ENCODE data around the gene SYS1.
"Not testable (repeated sequence)": the region's sequence is repeated elsewhere in the genome, so short reads cannot be mapped to it uniquely, and the experiment has no call there.

SYS1 gene

DNA sequence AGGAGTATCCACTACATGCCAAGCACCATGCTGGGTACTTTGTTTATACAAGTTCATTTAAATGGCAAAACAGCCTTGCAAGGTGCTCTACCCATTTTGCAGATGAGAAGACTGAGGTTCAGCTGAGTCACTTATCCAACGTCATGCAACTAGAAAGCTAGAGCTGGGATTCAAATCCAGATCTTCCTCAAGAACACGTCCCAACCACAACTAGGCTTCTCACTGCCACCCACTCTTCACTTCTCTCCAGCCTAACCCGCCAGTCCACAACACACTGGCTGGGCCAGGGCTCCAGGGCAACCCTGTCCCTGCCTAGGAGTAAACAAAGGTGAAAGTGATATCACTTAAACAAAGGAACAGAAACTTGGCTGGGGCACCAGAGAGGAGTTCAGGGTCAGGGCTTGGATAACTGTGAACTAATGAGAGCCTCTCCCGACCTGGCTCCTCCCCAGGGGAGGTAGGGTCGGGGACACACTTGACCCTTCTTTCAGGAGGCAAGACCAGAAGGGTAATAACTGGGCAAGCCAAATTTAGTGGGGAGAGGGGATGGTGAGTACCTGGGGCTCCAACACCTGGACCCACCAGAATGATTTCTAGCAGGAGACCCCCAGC lies 22.6 kb upstream of the SYS1 start:
- no peak for DNase-seq

DNA sequence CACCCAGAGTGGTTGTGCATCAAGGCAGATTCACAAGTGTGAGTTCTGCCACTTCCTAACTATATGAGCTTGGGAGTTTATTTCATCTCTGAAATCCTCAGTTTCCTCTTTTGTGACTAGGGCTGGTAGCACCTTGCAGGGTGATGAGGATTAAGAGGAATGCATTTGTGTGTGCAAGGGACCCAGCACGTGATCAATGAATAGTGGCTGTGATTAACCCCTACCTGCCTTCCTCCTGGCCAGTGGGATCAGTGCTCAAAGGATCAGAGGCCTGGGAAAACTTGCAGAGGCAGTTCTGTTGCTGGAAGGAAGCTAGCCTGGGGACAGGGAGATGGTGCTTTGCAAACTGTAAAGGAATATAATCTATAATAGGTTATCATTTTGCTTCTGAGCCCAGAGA lies 22.0 kb upstream of the SYS1 start:
- no peak for DNase-seq

DNA sequence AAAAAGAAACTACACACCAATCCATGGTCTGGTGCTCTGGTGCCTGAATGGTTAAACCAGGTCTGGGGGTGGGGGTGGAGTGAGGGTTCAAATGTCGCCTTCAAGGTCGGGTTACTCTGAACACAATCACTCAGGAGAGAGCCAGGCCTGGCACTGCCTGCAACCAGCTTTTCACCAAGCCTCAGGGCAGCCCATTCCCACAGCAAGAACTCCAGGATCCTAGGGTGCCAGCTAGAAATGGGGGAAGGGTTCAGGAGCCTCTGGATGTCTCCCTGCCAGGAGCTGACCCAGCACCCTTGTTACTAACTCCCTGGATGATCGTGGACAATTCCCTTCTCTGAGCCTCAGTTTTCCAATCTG lies 21.4 kb upstream of the SYS1 start:
- no peak for DNase-seq

DNA sequence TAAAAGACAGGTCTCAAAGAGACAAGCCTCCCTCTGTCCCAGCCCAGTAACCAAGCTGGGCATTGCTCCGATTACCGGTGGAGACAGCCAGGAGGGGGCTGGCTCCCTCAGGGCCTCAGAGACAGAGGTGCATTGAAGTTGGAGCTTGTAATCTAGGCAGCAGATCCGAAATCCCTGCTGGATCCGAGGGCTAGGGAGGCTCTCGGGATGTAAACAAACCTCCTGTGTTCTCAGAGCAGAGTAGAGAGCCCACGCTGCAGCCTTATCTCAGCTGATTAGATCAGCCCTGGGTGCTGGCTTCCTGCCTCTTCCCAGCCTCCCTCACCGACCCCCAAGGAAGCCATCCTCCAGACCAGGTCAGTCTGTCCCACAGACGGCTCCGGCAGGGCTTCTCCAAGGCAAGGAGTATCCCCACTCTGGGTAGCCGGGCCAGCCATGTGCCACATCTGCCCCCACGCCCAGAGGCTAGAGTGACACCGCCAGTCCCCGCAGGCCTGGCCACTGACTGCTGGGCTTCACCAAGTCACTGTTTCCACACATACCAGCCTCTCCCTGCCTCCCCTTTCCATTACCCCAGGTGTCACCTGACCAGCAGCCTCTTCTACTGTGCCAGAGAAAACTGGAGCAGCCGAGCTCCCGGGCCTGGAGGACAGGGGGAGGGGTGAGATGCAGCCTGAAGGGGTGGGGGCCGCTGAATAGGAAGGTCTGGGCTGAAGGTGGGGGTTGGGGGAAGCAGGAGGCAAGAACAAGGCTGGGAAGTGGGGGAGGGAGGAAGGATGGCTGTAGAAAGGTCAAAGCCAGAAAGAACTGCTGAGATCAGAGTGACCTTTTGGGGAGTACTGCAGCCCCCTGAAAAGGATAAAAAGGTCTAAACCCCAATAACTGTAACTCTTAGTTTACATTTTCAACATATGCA lies 20.8 kb upstream of the SYS1 start:
- DNase-seq: peak; percentile 98

DNA sequence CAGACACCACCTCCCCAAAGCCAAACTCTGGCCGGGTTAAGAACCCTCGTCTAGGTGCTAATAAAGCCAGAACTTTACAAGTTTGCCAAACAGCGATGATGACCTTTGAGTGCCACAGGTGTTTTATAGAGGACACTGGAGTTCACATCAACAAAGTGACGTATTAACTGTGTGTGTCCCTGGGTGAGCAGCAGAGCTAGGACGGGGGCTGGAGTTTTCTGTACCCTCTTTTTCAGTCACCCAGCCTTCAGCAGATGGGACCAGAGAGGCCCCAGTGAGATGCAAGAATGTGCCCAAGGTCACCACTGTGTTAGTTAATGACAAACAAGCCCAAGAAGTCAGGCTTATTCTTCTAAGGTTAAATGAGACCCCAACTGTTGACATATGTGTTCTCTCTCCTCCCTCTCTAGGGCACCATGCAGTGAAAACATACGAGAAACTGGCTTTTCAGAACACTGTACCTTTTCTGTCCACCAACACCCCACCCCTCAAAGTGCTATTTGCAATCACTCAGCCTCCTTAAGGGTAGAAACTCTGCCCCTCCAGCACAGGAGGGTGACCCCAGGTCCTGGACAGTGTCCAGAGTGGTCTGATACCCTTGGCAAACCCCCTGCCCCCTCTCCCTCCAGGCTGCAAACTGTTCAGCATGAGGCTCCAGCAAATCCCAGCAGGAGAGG lies 20.0 kb upstream of the SYS1 start:
- DNase-seq: no peak

DNA sequence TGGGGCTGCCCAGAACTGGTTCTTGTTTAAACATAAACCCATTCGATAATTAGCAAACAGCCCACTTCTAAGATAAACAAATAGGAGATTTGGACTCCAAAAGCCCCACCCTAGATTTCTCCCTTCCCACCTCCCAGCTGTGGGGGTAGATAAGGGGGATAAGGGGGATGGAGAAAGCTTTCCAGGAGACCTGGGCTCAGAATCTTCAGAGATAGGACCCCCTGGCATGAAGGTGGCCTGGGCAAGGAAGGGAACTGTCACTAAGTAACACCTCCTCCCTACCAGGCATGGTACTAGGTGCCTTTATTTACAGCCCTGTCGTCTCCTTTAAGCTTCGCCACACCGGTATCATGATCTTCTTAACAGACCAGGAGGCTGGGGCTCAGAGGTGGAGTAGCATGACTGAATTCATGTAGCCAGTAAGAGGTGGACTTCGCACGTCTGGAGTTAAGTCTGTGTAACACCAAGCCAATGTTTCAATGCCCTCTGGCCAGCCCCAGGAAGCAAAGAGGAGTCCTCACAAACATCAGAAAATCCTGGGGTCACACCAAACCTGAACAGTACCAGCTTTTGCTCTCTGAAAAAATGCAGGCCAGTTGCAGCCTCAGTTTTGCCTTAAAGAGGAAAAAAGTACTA lies 19.3 kb upstream of the SYS1 start:
- DNase-seq: no peak

DNA sequence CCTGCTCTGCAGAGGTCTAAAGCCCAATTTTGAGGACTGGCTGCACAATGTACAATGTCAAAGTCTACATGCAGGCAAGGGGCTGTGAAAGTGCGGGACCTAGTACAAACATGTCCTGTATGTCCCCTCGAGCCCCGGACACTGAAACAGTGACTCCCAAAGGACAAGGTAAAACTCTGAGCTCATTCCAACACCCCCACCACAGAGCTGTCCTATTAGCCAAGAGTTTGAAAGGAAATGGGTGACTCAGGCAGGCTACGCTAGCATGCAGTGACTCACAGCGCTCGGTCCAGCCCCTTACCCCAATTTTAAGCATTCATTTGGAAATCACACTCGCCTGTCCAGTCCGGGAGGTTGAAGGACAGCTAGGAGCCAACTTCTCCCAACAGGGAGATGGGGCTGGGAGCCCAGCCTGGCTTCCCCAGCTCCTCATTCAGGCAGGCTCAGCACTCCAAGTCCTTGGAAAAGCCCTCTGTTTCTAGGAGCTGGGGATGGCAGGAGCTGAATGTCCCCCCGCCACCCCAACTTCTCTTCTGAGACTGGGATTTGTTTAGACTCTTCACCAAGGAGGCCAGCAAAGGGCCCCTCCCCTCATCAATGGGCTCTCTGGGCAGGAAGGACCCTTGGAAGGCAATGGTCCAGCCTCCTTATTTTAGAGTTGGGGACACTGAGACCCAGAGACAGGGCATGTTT lies 18.6 kb upstream of the SYS1 start:
- DNase-seq: peak; percentile 97

DNA sequence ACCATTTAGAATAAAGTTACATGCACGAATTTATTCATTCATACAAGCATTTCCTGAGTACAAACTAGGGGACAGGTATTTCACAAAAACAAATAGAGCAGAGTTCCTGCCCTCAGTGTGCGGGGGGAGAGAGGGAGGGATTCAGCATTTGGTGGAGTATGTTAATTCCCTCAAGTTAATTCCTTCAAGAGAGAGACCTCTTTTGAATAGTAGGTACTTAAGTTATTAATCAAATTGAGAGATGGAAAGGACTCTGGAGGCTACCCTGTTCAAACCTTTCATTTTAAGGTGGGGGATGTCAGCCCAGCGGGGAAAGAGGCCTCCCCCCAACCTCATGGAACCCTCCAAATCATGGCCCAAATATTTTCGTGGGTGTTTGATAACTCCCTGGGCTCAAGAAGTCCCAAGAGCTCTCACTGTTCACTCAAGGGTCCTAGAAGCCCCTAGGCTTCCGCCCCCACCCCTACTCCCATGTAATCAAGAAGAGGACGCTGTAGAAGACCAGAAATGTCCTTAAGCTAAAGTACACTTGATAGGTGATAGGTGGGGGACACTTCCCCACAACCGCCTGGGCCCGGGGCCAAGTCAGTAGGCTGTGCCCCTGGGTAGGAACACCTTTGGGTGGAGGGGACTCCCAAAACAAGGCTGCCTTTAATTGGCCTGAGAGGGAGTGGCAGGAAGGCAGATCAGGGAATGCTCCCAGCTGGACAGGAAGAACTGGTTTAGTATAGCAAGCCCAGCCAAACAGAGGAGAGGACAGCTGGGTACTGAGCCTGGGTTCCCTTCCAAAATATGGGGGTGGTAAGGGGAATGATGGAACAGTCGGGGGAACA lies 17.6 kb upstream of the SYS1 start:
- DNase-seq: peak; percentile 69

DNA sequence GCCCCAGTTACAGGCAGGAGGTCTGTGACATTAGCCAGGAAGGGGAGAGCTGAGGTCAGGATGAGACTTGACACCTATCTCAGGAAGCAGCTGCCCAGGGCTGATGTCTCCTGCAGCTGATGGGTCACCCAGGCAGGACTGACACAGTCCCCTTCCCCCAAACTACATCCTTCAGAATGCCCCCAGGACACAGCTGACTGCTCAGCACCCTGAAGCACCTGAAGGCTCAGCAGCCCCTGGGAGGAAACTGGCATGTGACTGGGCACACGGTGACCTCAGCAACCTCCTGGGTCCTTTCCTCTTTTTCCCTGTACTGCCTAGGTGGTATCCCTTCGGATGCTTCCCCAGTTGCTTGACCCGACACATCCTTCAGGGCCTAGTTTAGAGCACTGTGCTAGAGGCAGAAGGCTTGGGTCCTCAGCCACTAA lies 16.7 kb upstream of the SYS1 start:
- peak; percentile 78 for DNase-seq

DNA sequence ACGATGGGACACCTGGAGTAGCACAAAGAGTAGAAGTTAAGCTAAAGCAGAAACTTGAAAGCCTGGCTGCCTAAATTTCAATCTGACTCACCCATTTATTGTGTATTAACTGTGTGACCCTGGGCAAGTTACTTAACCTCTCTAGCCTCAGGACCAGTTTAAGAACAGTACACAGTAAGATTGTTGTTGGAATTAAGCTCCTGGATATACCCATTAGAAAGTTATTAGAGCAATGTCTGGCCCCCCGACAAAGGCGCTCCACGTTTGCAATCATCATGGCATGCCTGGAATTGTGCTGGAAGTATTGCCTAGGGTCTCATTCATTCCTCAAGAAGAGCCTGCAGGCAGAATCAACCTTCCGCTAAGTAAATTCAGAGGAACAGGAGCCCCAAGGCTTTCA lies 16.1 kb upstream of the SYS1 start:
- DNase-seq: no peak

DNA sequence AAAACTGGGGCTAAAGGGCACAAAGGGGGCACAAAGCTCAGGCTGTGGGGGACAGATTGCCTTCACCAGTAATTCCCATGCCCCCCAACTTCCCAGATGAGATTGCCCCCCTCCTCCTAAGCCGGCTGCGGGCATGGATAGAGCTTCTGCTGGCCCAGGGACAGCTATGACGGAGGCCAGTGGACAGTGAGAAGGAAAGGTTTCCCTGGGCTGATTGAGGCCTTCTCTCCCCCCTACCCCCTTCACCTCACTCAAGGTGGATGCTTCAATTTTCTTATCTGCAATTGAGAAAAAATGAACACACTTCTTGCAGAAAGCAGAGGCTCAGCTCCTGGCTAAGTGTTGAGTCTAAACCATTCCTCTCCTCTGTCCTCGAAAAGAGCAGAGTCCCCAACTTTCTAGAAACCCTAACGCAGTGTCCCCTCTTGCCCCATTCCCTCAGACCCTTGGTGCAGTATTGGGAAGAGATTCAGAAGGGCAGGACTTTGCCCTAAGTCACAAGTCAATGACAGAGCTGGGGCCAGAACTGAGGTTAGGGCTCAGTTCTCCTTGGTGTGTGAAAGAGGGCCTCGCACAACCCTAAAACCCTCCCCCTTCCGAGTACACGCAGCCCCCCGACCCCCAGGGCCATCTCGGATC lies 15.5 kb upstream of the SYS1 start:
- no peak for DNase-seq

DNA sequence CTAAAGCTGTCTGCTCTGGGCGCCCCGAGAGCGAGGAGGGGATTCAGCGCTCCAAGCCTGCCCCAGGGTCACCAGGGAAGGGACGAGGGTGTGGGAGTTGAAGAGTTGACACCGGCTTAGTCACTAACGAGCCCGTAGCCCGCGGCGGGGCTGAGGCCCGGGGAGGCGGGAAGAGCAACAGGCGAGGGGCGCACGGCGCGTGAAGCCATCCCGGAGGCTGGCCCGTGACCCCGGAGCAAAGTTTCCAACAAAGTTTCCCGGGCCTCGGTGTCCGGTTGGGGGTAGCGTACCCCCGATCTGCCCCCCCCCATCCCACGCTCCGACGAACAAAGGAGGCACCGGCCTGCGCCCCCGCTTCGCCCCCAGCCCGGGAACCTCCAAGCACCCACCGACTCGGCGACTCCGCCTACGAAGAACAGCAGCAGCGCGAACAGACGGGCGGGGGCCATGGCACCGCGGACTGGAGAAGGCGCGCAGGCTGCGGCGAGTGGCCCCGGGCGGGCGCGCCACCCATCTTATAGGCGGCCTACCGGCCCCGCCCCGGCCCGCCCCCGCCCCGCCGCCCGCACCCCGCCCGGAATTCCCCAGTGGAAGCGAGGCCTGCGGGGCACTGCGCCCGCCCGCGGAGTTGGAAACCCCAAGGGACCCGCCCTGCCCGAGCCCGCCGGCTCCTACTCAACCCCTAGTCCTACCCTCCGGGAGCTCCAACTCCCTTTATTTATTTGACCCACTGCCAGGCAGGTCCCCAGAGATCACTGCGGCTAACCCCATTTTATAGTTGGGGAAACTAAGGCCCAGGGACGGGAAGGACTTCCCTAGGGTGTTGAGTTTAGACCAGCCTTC lies 14.8 kb upstream of the SYS1 start, which contains the start of gene SDC4:
Gene SDC4, minus strand, starts transcription at position 489 of the 843 bp plus-strand sequence. Its CDS starts 40 bp downstream, at position 449.
- peak; percentile 80 for DNase-seq

DNA sequence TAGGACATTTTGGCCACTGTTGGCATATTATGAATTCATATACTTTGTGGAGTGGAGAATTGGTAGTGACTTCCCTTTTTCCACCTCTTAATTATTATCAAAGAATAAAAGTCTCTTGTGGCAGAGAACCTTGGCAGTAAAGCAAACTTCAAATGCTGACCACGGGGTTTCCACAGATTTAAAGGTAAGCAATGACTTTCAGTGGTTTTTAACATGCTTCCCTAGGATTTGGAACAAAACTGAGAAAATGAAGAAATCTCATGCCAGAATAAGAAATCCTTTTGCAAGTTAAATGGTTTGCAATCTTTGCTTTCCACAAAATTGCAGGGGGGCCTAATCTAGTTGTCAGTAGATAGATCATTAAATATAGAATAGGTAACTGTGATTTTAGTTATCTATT lies 12.7 kb upstream of the SYS1 start:
- no peak for DNase-seq

DNA sequence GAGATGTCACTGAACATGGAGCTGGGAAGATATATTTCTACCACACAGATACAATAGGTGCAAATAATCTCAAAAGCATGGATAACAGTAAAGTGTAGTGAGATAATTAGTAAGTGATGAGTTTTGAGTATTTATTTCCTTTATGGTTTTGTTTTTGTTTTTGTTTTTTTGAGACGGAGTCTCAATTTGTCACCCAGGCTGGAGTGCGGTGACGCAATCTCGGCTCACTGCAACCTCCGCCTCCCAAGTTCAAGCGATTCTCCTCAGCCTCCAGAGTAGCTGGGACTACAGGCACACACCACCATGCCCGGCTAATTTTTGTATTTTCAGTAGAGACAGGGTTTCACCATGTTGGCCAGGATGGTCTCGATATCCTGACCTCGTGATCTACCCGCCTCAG lies 12.2 kb upstream of the SYS1 start:
- not testable (repeated sequence) for DNase-seq

DNA sequence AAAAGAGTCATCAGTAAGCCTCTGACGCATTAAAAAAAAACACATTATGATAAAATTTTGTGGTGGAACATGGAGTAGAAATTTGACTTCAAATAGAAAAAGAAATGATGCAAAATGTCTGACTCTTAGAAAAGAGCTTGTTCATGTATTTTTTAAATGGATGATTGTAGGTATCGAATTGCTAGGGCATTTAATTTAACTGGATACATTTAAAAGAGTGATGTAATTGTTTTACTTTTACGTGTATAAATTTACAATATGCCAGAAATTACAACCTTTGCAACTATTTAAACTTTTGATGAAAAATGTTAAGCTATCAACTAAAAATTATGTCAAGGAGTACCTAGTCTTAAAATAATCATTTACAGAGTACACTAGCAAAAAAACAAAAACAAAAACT lies 10.2 kb upstream of the SYS1 start:
- no peak for DNase-seq

DNA sequence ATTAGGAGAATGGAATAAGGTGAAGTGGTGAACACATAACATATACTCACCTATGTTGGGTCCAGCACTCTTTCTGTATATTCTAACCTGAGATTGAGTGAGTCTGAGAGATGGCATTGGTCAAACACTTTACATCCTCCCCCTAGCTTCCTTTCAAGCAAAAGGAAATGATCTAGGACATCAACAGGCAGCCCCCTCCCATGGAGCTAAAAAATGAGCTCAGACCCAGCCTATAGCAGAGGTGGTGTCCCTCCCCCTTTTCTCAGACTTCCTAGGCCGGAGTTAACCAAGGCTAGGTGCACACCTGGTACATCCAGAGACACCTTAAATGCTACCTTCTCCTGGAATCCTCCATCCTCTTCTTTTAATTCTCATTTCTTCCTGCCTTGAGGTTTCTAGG lies 9.2 kb upstream of the SYS1 start:
- DNase-seq: no peak

DNA sequence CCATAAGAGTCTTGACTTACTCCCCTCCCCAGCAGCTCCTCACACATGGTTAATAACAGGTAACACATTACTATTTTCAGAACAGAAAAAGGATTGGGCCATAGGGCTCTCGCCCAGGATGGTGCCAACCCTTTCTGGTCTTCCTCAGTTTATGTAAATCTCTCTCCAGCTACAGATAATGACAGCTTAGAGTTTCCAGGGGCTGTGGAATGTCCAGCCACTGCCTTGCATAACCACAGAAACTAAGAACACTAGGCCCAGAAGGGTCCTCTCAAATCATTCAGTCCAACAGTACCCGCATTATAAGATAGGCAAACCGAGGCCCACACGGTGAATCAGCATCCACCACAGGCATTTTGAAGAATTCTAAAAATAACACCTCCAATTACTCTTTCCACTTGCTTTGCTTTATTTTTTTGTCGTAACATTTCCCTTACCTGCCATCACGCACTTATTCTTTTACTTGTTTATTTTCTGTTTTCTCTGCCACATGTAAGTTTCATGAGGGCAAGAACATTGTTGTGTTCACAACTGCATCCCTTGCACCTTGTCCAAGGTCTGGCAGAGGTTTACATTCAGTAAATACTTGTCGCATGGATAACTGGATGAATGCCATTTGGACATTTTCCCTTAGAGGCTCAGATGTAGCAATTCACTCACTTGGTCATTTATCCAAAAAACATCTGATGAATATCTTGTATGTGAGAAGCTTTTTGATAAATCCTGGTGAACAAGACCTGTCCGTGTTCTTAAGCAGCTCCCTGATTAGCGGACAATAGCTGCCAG lies 8.3 kb upstream of the SYS1 start:
- no peak for DNase-seq

DNA sequence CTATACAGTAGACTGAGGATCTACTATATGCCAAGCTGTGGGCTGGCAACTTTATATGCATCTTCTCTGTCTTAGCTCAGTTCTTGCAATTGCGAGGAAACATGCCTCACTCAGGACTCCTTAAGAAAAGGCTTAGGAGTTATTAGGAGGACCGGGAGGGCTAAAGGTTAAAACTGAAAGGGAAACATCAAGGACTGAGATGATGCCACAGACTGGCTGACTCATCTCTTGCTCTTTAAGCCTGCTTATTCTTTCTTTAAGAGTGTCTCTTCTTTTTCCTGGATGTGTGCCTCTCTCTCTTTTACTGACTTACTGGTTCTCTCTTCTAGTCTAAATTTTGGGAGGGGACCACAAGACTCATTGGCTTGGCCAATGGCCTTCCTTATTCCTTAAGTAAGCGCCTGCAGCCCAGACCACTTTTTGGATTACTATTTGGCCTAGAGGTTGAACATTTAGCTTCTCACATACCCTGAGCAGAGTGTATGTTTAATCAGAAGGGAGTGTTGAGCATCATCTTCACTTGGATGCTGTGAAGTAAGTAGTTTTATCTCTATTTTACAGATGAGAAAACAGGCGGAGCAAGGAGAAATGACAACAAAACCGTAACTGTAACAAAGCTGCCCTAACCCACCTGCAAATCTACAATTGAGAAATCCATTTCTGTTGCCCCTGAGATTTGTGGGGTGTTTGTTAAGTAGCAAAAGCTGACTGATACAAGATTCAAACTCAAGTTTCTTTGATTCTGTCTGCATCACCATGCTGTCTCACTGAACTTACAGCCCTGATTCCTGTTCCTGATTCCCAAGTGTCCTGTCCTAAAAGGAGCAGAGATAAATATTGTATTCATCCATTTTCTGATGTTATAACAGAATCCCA lies 7.5 kb upstream of the SYS1 start:
- DNase-seq: peak; percentile 66

Data from islet precursor cell (in vitro differentiated cells).